Fibroblast of the aortic adventitia (primary cell): Measurements from ENCODE around the gene NSDHL. TPM values are rescaled to one million over a fixed set of nuclear protein-coding genes. Genes with fewer than 3 reads are reported as not detected.
"Not testable (repeated sequence)": the region's sequence is repeated elsewhere in the genome, so short reads cannot be mapped to it uniquely, and the experiment has no call there.

ENCODE experiments used
- DNase-seq: peaks from one replicate; pipeline ENCODE4 v3.0.0-alpha.2; 2010; ENCODE audit warnings: low read depth
- H3K4me3 ChIP-seq: 2 replicates; pipeline ENCODE4 v1.5.1; 2011; ENCODE audit warnings: low read depth, mild to moderate bottlenecking, control low read depth, low read length, moderate library complexity
- CTCF ChIP-seq: IDR thresholded peaks from 2 replicates; pipeline ENCODE4 v1.5.1; 2011; ENCODE audit warnings: mild to moderate bottlenecking, low read length, control low read depth, inconsistent platforms; ENCODE audit not compliant: insufficient read depth
- total RNA-seq: library from RNA; depleted of rRNA; stranded (reverse); fragments of >200 nt; gene quantifications from 2 replicates; pipeline ENCODE4 v1.2.3, GENCODE V29; 2012; ENCODE audit warnings: low replicate concordance

Gene NSDHL
- total RNA-seq, 1 donor: 11.7 TPM

DNA sequence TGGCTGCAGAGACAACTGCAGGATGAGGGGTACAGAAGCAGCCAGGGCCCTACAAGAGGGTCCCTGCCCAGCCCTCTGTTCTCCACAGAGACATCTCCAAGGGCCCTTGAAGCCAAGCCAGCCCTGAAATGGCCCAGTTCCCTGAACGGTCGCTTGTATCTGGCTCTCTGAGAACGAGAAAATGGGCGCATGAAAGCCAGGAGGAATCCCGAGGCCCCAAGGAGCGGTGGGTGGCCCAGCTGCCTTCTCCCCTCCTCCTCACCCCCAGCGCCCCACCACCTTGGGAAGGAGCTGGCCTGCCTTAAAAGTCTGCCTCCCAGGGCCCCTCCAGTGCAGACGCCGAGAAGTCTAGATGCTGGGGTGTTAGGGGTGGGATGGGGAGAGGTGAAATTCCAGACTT, 72.7 kb downstream of the NSDHL start:
- H3K4me3 ChIP-seq: no peak overlapping the region
- no peak for DNase-seq
- TF ChIP-seq CTCF: no peak

DNA sequence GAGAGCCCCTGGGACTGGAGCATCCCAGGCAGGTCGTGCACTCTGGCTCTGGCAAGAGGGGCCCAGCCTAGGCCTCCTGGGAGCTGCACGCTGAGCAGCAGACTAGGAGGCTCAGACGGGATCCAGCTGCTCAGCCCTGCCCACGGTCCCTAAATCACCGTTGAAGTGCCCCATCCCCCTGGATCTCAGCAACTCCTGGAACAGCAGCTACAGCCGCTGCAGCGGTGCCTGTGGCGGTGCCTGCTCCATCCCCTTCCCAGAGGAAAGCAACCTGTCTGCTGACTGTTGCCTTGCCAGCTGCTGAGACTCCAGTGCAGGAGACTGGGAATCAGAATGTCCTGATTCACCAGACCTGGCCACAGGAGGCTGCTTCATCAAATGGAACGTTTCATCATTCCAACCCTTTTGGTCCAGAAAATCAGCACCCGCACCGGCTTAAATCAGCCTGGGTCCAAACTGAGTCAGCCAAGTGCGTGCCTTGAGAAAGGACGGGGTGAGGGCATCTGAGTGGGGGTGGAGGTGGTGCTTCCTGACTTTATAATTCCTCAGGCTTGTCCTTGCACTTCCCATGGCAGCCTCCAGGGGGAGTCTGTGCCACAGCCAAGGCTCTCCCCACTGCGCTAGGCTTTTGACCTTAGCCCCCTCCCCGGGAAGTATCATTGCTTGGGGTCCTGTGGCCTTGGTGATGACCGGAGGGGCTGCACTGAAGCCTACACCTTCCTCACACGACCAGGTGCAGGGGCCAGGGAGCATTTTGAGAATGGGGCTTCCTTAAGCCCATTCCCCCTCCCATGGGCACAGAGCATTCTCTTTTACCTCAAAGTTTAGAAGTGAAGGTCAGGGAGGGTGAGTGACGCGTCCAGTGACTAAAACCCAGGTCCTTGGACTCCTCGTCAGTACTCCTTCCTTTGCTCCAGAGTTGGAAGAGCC, 73.6 kb downstream of the NSDHL start:
- peak; percentile 84 for TF ChIP-seq CTCF
- DNase-seq: peak; percentile 48
- H3K4me3 ChIP-seq: no peak overlapping the region

DNA sequence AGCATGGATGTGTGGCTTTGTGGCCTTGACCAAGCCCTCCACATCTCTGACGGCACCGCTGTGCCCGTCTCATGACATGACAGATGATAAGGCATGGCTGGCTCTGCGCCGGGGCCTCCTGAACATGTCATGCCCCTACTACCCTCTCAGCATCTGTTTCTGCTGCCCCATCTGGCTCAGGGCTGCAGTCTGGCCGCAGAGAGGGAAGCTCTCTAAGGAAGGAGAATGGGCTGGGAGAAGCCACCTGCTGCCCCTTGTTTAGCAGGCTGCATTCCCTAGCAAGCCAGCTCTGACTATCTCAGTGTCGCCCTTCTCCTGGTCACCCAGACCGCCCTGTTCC, 74.2 kb downstream of the NSDHL start:
- H3K4me3 ChIP-seq: no peak overlapping the region
- DNase-seq: no peak
- no peak for TF ChIP-seq CTCF

- H3K4me3 ChIP-seq: no peak overlapping the region
- TF ChIP-seq CTCF: no peak
- no peak for DNase-seq
Observed at GRCh38 chrX:152907084-152907651, 76.3 kb downstream of the NSDHL start.

DNA sequence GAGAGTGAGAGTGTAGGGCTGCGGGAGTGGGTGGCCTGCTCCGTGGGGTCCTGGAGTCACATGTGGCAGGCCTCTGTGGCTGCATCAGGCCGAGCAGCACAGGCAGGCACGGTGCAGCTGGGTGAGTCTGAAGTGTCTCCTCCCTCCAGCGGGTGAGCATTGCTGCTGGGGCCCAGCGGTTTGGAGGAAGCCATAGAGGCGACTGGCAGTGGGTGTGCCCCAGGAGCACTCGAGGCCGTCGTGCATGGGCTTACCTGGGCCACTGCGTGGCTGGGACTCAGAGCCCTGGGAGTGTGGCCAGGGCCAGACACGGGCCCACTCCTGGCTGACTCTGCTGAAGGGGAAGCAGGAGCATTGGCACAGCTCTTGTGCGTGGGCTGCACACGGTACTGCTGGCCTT, 77.6 kb downstream of the NSDHL start:
- TF ChIP-seq CTCF: no peak
- no peak for DNase-seq
- no peak overlapping the region for H3K4me3 ChIP-seq

- H3K4me3 ChIP-seq, DNase-seq: not testable (repeated sequence)
Observed at GRCh38 chrX:152910018-152910417, 79.2 kb downstream of the NSDHL start.

DNA sequence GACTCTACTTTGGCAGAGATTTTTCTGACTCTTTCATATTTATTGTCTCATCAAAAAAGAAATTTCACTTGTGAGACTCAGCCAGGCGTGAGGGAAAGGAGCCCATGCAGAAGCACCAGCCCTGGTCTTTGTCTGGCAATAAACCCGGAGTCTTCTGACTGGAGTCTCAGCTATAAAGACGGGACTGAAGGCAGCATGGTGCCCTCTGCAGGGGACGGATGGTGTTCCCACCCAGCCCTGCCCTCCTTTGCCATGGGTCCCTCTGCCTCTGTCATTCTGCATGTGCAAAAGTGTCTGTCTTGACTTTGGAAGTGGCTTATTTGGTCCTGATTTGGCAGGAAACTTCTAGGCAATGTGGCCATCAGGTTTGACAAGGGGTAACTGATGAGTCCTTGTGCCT, 81.2 kb downstream of the NSDHL start:
- TF ChIP-seq CTCF: no peak
- no peak for DNase-seq

More for the DNA sequence above, 81.2 kb downstream of the NSDHL start:
- H3K4me3 ChIP-seq: no peak overlapping the region
